ENCODE results near the gene PDHA2. TPM values are rescaled to one million over a fixed set of nuclear protein-coding genes. Genes with fewer than 3 reads are reported as not detected.
"Not testable (repeated sequence)": the region's sequence is repeated elsewhere in the genome, so short reads cannot be mapped to it uniquely, and the experiment has no call there.

PDHA2 gene
- total RNA-seq, 4 donors from 2014 or later, result not detected

DNA sequence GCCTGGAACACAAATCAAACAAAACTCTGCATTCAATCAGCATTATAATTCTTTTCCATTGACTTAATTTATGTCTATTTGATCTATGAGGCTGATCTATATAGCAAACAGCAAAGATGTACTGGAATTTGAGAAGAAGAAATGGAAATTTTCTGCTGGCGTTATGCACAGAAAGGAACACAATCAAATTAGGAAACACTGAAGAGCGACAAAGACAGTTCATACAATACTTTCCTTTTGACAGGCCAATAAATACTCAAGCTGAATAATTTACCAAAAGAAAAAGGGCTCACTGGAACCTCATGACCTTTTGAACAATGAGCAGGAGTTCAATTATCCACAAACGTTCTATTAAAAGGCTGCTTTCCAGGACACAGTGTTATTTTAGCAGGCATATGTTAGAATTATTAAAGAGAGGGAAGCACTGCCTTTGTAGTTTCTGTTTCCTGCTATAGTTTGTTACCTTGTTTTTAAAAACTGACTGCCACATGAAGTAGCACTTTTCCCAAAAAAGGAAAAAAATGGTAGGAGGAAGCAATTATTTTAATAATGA is 8.1 kb downstream of the PDHA2 start:
- Histone ChIP-seq H3K27ac (no peak overlapping the region), H3K9me3 (no peaks in the 10 kb centered on the region), H3K27me3 (no peaks in the 10 kb centered on the region), H3K36me3 (no peaks in the 10 kb centered on the region), H3K4me1 (no peaks in the 10 kb centered on the region), H3K4me3 (no peak overlapping the region)
- no peak for TF ChIP-seq POLR2A (IDR thresholded peaks at IDR 0.05)
- TF ChIP-seq, protein P1, sequence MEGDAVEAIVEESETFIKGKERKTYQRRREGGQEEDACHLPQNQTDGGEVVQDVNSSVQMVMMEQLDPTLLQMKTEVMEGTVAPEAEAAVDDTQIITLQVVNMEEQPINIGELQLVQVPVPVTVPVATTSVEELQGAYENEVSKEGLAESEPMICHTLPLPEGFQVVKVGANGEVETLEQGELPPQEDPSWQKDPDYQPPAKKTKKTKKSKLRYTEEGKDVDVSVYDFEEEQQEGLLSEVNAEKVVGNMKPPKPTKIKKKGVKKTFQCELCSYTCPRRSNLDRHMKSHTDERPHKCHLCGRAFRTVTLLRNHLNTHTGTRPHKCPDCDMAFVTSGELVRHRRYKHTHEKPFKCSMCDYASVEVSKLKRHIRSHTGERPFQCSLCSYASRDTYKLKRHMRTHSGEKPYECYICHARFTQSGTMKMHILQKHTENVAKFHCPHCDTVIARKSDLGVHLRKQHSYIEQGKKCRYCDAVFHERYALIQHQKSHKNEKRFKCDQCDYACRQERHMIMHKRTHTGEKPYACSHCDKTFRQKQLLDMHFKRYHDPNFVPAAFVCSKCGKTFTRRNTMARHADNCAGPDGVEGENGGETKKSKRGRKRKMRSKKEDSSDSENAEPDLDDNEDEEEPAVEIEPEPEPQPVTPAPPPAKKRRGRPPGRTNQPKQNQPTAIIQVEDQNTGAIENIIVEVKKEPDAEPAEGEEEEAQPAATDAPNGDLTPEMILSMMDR (IDR thresholded peaks at IDR 0.05), result no peak
- DNase-seq, result no peak
- intact Hi-C loops (cut with DNase I; ENCODE audit: low total_unique reads), result no loop called here

DNA sequence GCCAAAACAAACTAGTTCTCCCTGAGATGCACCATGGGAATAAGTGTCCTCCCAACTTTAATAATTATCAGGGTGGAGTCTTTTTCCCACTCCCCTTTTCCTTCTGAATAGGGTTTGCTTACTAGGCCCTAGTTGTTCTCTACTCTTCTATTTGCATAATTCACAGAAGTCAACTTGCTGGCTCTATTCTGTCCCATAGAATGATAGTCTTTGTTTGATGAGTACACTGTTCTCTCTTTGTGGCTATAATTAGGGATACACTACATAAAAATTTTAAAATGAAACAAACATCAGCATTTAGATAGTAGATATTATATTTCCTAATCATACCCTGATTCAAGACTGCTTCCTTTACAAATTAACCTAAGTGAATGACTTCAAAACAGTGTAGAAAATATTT is 10.3 kb downstream of the PDHA2 start:
- Histone ChIP-seq H3K9me3 (no peaks in the 10 kb centered on the region), H3K27me3 (no peaks in the 10 kb centered on the region), H3K27ac (no peak overlapping the region), H3K4me3 (no peak overlapping the region), H3K36me3 (no peaks in the 10 kb centered on the region), H3K4me1 (no peaks in the 10 kb centered on the region)
- intact Hi-C loops (cut with DNase I; ENCODE audit: low total_unique reads), result no loop called here
- no peak for DNase-seq
- TF ChIP-seq, protein P1 (IDR thresholded peaks at IDR 0.05), result no peak
- TF ChIP-seq POLR2A (IDR thresholded peaks at IDR 0.05), result no peak

DNA sequence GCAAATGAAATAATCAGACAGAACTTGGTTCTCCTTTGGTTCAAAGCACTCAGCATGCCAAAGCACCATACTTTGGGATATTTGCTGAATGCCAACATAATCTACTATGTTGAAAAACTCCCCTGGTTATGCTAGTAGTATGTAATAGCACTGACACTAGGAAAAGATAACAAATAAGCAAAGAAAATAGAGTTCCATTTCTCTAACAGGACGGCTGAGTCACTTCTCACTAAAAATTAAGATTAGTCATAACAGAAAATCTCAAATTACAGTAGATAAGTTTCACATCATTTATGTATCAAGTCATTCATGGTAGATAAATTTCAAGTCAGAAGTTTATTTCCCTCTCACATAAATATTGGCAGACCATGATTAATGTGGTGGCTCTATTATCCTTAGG is 17.9 kb downstream of the PDHA2 start:
- DNase-seq, result no peak
- H3K27ac ChIP-seq, result no peak overlapping the region
- H3K4me3 ChIP-seq, result no peak overlapping the region
- TF ChIP-seq POLR2A (IDR thresholded peaks at IDR 0.05), result no peak
- TF ChIP-seq, protein P1 (IDR thresholded peaks at IDR 0.05), result no peak
- no peaks in the 10 kb centered on the region for H3K27me3 ChIP-seq
- no peaks in the 10 kb centered on the region for H3K4me1 ChIP-seq
- intact Hi-C loops (cut with DNase I; ENCODE audit: low total_unique reads), result no loop called here
- no peaks in the 10 kb centered on the region for H3K36me3 ChIP-seq
- no peaks in the 10 kb centered on the region for H3K9me3 ChIP-seq

DNA sequence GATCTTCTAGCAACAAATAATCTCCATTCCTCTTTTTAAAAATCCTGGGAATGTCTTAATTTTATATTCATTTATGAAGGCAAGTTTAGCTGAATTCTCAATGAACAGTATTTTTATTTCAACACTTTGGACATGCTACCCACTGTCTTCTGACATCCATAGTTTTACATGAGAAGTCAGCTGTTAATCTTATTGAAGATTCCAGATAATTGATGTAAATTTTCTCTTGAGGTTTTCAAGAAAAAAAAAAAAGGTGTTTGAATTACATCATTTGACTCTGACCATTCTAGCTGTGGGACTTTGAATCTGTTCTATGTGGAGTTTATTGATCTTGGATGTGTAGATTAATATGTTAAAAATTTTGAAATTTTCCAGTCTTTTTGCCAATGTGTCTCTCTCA is 28.0 kb downstream of the PDHA2 start:
- DNase-seq, result no peak
- peaks cover 0 to 6% of the 10 kb centered on the region in 2 donors for H3K9me3 ChIP-seq
- H3K27me3 ChIP-seq, result no peaks in the 10 kb centered on the region
- H3K4me3 ChIP-seq, result no peak overlapping the region
- H3K36me3 ChIP-seq, result no peaks in the 10 kb centered on the region
- no peaks in the 10 kb centered on the region for H3K4me1 ChIP-seq
- intact Hi-C loops (cut with DNase I; ENCODE audit: low total_unique reads), result no loop called here
- no peak overlapping the region for H3K27ac ChIP-seq
- no peak for TF ChIP-seq POLR2A (IDR thresholded peaks at IDR 0.05)
- TF ChIP-seq, protein P1 (IDR thresholded peaks at IDR 0.05), result no peak

DNA sequence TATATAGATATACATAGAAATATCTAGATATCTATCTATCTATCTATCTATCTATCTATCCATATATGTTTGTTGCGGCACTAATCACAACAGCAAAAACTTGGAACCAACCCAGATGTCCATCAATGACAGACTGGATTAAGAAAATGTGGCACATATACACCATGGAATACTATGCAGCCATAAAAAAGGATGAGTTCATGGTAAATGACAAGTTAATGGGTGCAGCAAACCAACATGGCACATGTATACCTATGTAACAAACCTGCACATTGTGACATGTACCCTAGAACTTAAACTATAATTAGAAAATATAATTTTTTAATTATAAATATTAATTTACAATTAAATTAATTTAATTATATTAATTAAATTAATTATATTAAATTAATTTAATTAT is 29.5 kb downstream of the PDHA2 start:
- intact Hi-C loops (cut with DNase I; ENCODE audit: low total_unique reads); H3K4me3 ChIP-seq; H3K27me3 ChIP-seq; H3K27ac ChIP-seq; H3K36me3 ChIP-seq; H3K4me1 ChIP-seq; DNase-seq; H3K9me3 ChIP-seq: not testable (repeated sequence)

DNA sequence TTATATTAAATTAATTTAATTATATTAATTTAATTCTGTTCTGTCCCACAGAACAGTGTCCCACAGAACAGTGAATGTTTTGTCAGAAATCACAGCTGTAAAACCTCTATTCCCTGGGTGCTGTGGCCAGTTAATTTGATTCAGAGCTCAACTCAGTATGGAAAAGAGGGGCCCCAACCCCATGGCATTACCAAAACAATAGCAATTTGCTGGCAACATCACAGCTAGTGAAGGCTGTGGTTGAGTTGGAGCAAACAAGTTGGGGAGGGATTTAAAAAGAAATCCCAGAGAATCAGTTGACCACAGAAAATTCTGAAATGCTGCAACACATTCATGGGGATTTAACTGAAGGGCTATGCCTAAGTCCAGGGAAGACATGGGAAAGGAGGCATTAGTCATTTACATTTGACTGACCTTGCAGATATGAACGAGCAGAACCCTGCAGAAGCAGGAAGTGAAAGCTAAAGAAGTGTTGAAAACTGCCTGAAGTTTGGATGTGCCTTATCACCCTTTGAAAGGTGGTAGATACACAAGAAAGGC is 30.1 kb downstream of the PDHA2 start:
- Histone ChIP-seq H3K27me3 (no peaks in the 10 kb centered on the region), H3K9me3 (peaks cover 0 to 6% of the 10 kb centered on the region in 2 donors), H3K36me3 (no peaks in the 10 kb centered on the region), H3K4me1 (no peaks in the 10 kb centered on the region), H3K4me3 (no peak overlapping the region), H3K27ac (no peak overlapping the region)
- TF ChIP-seq, protein P1 (IDR thresholded peaks at IDR 0.05), result no peak
- no peak for TF ChIP-seq POLR2A (IDR thresholded peaks at IDR 0.05)
- no peak for DNase-seq
- intact Hi-C loops (cut with DNase I; ENCODE audit: low total_unique reads), result no loop called here
